ENCODE results near the gene C1QTNF7.

GRCh38 chr4:15479913-15480185, 52.0 kb downstream of the C1QTNF7 start:
- TF ChIP-seq CTCF (IDR thresholded peaks at IDR 0.05) (no peak), POLR2A (IDR thresholded peaks at IDR 0.05) (no peak)

Measured in vagina (tissue), 2 donors.